Measurements from ENCODE around the gene SERTM1.
A peak's percentile ranks its signal among the peaks of the same experiment; 100 is the strongest.

GRCh38 chr13:36674337-36675212 lies 755 bp downstream of the SERTM1 start:
- TF ChIP-seq, protein P1, sequence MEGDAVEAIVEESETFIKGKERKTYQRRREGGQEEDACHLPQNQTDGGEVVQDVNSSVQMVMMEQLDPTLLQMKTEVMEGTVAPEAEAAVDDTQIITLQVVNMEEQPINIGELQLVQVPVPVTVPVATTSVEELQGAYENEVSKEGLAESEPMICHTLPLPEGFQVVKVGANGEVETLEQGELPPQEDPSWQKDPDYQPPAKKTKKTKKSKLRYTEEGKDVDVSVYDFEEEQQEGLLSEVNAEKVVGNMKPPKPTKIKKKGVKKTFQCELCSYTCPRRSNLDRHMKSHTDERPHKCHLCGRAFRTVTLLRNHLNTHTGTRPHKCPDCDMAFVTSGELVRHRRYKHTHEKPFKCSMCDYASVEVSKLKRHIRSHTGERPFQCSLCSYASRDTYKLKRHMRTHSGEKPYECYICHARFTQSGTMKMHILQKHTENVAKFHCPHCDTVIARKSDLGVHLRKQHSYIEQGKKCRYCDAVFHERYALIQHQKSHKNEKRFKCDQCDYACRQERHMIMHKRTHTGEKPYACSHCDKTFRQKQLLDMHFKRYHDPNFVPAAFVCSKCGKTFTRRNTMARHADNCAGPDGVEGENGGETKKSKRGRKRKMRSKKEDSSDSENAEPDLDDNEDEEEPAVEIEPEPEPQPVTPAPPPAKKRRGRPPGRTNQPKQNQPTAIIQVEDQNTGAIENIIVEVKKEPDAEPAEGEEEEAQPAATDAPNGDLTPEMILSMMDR (conservative IDR thresholded peaks at IDR 0.05 in 1 of 2, IDR thresholded peaks at IDR 0.05 in 1 of 2; ENCODE audit: extremely low read depth in 1 of 2, insufficient read depth in 1 of 2, low read depth in 1 of 2, low read length in 2 of 2), result no peak
- peak; percentile 43 for TF ChIP-seq EZH2 (IDR thresholded peaks at IDR 0.05; ENCODE audit: borderline replicate concordance, low read length)

Measured in mammary epithelial cell (primary cell).